ENCODE measurements around the gene ACTR3.

DNA sequence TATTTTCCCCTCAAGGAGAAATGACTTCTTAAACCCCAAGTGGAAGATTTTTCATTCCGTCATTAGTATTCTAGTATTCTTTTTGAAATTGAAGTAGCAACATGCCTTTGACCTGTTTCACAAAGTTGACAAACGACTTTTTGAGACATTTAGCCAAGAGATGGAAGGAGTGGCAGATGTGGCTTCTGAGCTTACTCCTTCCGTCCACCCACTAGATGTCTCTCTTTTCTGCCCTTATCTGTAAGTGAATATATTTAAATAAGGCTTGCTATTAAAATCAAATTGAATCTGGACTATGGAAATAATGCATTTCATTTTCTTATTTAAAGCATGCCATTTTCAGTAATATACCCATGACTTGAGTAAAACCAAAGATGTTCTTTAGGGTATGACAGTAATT, 74.1 kb downstream of the ACTR3 start:
- TF ChIP-seq, protein P1, sequence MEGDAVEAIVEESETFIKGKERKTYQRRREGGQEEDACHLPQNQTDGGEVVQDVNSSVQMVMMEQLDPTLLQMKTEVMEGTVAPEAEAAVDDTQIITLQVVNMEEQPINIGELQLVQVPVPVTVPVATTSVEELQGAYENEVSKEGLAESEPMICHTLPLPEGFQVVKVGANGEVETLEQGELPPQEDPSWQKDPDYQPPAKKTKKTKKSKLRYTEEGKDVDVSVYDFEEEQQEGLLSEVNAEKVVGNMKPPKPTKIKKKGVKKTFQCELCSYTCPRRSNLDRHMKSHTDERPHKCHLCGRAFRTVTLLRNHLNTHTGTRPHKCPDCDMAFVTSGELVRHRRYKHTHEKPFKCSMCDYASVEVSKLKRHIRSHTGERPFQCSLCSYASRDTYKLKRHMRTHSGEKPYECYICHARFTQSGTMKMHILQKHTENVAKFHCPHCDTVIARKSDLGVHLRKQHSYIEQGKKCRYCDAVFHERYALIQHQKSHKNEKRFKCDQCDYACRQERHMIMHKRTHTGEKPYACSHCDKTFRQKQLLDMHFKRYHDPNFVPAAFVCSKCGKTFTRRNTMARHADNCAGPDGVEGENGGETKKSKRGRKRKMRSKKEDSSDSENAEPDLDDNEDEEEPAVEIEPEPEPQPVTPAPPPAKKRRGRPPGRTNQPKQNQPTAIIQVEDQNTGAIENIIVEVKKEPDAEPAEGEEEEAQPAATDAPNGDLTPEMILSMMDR (IDR thresholded peaks at IDR 0.05; ENCODE audit: poor library complexity, severe bottlenecking), result peak; percentile 18
- TF ChIP-seq SMC3 (conservative IDR thresholded peaks at IDR 0.05; ENCODE audit: poor library complexity) (no peak), EZH2 (IDR thresholded peaks at IDR 0.05; ENCODE audit: borderline replicate concordance, insufficient read depth, low read length, poor library complexity, severe bottlenecking) (no peak), RAD21 (conservative IDR thresholded peaks at IDR 0.05) (peak; percentile 19), POLR2AphosphoS5 (IDR thresholded peaks at IDR 0.05) (no peak), TAF1 (IDR thresholded peaks at IDR 0.05; ENCODE audit: low read depth) (no peak), EP300 (conservative IDR thresholded peaks at IDR 0.05; ENCODE audit: poor library complexity, severe bottlenecking) (no peak)
- TF ChIP-seq, protein P2, sequence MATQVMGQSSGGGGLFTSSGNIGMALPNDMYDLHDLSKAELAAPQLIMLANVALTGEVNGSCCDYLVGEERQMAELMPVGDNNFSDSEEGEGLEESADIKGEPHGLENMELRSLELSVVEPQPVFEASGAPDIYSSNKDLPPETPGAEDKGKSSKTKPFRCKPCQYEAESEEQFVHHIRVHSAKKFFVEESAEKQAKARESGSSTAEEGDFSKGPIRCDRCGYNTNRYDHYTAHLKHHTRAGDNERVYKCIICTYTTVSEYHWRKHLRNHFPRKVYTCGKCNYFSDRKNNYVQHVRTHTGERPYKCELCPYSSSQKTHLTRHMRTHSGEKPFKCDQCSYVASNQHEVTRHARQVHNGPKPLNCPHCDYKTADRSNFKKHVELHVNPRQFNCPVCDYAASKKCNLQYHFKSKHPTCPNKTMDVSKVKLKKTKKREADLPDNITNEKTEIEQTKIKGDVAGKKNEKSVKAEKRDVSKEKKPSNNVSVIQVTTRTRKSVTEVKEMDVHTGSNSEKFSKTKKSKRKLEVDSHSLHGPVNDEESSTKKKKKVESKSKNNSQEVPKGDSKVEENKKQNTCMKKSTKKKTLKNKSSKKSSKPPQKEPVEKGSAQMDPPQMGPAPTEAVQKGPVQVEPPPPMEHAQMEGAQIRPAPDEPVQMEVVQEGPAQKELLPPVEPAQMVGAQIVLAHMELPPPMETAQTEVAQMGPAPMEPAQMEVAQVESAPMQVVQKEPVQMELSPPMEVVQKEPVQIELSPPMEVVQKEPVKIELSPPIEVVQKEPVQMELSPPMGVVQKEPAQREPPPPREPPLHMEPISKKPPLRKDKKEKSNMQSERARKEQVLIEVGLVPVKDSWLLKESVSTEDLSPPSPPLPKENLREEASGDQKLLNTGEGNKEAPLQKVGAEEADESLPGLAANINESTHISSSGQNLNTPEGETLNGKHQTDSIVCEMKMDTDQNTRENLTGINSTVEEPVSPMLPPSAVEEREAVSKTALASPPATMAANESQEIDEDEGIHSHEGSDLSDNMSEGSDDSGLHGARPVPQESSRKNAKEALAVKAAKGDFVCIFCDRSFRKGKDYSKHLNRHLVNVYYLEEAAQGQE (IDR thresholded peaks at IDR 0.05; ENCODE audit: borderline replicate concordance), result no peak

Measured in neural cell (in vitro differentiated cells).